ENCODE data around the gene LGALS12.
"Not testable (repeated sequence)": the region's sequence is repeated elsewhere in the genome, so short reads cannot be mapped to it uniquely, and the experiment has no call there.

Gene LGALS12

GRCh38 chr11:63506876-63507275 is 992 bp downstream of the LGALS12 start:
- no peak for ATAC-seq

- no peak for ATAC-seq
Observed at GRCh38 chr11:63507511-63507910, 1.6 kb downstream of the LGALS12 start.

- ATAC-seq: no peak
Observed at GRCh38 chr11:63508009-63508408, 2.1 kb downstream of the LGALS12 start.

- ATAC-seq: no peak
Observed at GRCh38 chr11:63508745-63509144, 2.9 kb downstream of the LGALS12 start.

GRCh38 chr11:63510360-63511047 is 4.6 kb downstream of the LGALS12 start:
- ATAC-seq: no peak

GRCh38 chr11:63511048-63511748 is 5.3 kb downstream of the LGALS12 start:
- no peak for ATAC-seq

- ATAC-seq: no peak
Observed at GRCh38 chr11:63512816-63513215, 6.9 kb downstream of the LGALS12 start.

GRCh38 chr11:63516109-63516508 is 10.2 kb downstream of the LGALS12 start:
- no peak for ATAC-seq

GRCh38 chr11:63517156-63517555 is 11.3 kb downstream of the LGALS12 start:
- ATAC-seq: no peak

GRCh38 chr11:63518548-63518947 is 12.7 kb downstream of the LGALS12 start:
- peak in 1 of 2 donors; percentile 64 for ATAC-seq

- ATAC-seq: no peak
Observed at GRCh38 chr11:63520606-63521170, 14.8 kb downstream of the LGALS12 start.

- no peak for ATAC-seq
Observed at GRCh38 chr11:63521896-63522295, 16.0 kb downstream of the LGALS12 start.

- ATAC-seq: no peak
Observed at GRCh38 chr11:63523151-63523550, 17.3 kb downstream of the LGALS12 start.

GRCh38 chr11:63527667-63528066 is 21.8 kb downstream of the LGALS12 start:
- no peak for ATAC-seq

GRCh38 chr11:63528156-63528555 is 22.3 kb downstream of the LGALS12 start:
- ATAC-seq: not testable (repeated sequence)

- ATAC-seq: not testable (repeated sequence)
Observed at GRCh38 chr11:63528729-63529278, 22.9 kb downstream of the LGALS12 start.

- not testable (repeated sequence) for ATAC-seq
Observed at GRCh38 chr11:63529373-63529772, 23.5 kb downstream of the LGALS12 start.

GRCh38 chr11:63530021-63530420 is 24.1 kb downstream of the LGALS12 start:
- no peak for ATAC-seq

- peak; percentile 93 to 95 for ATAC-seq
Observed at GRCh38 chr11:63531074-63531792, 25.3 kb downstream of the LGALS12 start.

- no peak for ATAC-seq
Observed at GRCh38 chr11:63532117-63532516, 26.2 kb downstream of the LGALS12 start.

GRCh38 chr11:63532799-63533475 is 27.1 kb downstream of the LGALS12 start:
- no peak for ATAC-seq

GRCh38 chr11:63534076-63534475 is 28.2 kb downstream of the LGALS12 start:
- no peak for ATAC-seq

Measured in activated CD4-positive, CD25-positive, alpha-beta regulatory T cell treated with anti-CD3 and anti-CD28 coated beads, Interleukin-2, amount 50 U/mL, for 24 hours (primary cell).